IMR-90 (cell line): Measurements from ENCODE around the gene SLC50A1. TPM values are rescaled to one million over a fixed set of nuclear protein-coding genes. Genes with fewer than 3 reads are reported as not detected.
A peak's percentile ranks its signal among the peaks of the same experiment; 100 is the strongest.

ENCODE experiments used
- ATAC-seq: fragments of 200-7000 bp; cut with Tn5 transposase; 2 replicates; pipeline ENCODE4 v1.9.1; 2020; ENCODE audit warnings: low read depth, mild to moderate bottlenecking, moderate library complexity
- BruUV-seq: library from RNA; stranded (reverse); fragments of 400-500 nt; replicated peaks from 2 replicates; lab custom pipeline; 2021; lab: Mats Ljungman, UMichigan
- CTCF ChIA-PET: fragments of 300-600 bp; formaldehyde crosslinking; extraction: SDS; loops from one replicate; lab custom pipeline; 2021; ENCODE audit warnings: antibody characterized with exemption; lab: Yijun Ruan, JAX
- POLR2A ChIA-PET: fragments of 300-600 bp; sonication (Branson Sonifier 250); formaldehyde crosslinking; loops from one replicate; lab custom pipeline; 2022; ENCODE audit warnings: antibody characterized with exemption; ENCODE audit not compliant: unreplicated experiment; lab: Charles Lee
- DNase-seq: peaks from one replicate; pipeline ENCODE4 v3.0.0; 2013
- H2AFZ ChIP-seq: replicated peaks from 2 replicates; pipeline ENCODE3; 2013; ENCODE audit warnings: low read length, mild to moderate bottlenecking; ENCODE audit not compliant: poor library complexity
- H2AK5ac ChIP-seq: 2 replicates; pipeline ENCODE4 v1.6.1; 2013; ENCODE audit warnings: low read depth, low read length, inconsistent platforms
- H2AK9ac ChIP-seq: replicated peaks from 2 replicates; pipeline ENCODE3; 2013; ENCODE audit warnings: mild to moderate bottlenecking, low read depth, low read length, moderate library complexity; ENCODE audit not compliant: poor library complexity
- H2BK120ac ChIP-seq: 2 replicates; pipeline ENCODE4 v1.6.1; 2013; ENCODE audit warnings: low read depth, low read length, inconsistent platforms
- H2BK15ac ChIP-seq: 3 replicates; pipeline ENCODE4 v1.6.1; 2013; ENCODE audit warnings: low read depth, low read length, inconsistent platforms
- H2BK20ac ChIP-seq: 2 replicates; pipeline ENCODE4 v1.6.1; 2013; ENCODE audit warnings: low read depth, mild to moderate bottlenecking, inconsistent platforms, low read length, moderate library complexity
- H2BK5ac ChIP-seq: 2 replicates; pipeline ENCODE4 v1.6.1; 2013; ENCODE audit warnings: mild to moderate bottlenecking, low read depth, low read length, inconsistent platforms; ENCODE audit not compliant: poor library complexity, severe bottlenecking
- H3K14ac ChIP-seq: replicated peaks from 2 replicates; pipeline ENCODE4 v1.6.1; 2013; ENCODE audit warnings: low read depth, low read length, inconsistent platforms
- H3K18ac ChIP-seq: 2 replicates; pipeline ENCODE4 v1.6.1; 2013; ENCODE audit warnings: low read depth, low read length, control low read depth
- H3K23ac ChIP-seq: 2 replicates; pipeline ENCODE4 v1.6.1; 2013; ENCODE audit warnings: low read depth, low read length, inconsistent platforms
- H3K27ac ChIP-seq: 2 replicates; pipeline ENCODE4 v1.5.1; 2013; ENCODE audit warnings: mild to moderate bottlenecking, control low read depth, low read length; ENCODE audit not compliant: insufficient read depth
- H3K27me3 ChIP-seq: 2 replicates; pipeline ENCODE4 v1.6.1; 2013; ENCODE audit warnings: low read length; ENCODE audit not compliant: control insufficient read depth, insufficient read depth
- H3K36me3 ChIP-seq: 2 replicates; pipeline ENCODE4 v1.6.1; 2013; ENCODE audit warnings: low read length, mixed read lengths; ENCODE audit not compliant: control insufficient read depth, insufficient read depth
- H3K4ac ChIP-seq: 2 replicates; pipeline ENCODE4 v1.6.1; 2013; ENCODE audit warnings: low read depth, low read length, inconsistent platforms
- H3K4me1 ChIP-seq: 2 replicates; pipeline ENCODE4 v1.6.1; 2013; ENCODE audit warnings: low read length, mixed read lengths; ENCODE audit not compliant: control insufficient read depth, insufficient read depth
- H3K4me2 ChIP-seq: 2 replicates; pipeline ENCODE4 v1.6.1; 2013; ENCODE audit warnings: low read depth, mild to moderate bottlenecking, control low read depth, low read length, moderate library complexity
- H3K4me3 ChIP-seq: 2 replicates; pipeline ENCODE4 v1.5.1; 2013; ENCODE audit warnings: low read depth, mild to moderate bottlenecking, control low read depth, low read length, moderate library complexity; ENCODE audit not compliant: insufficient read depth
- H3K56ac ChIP-seq: 2 replicates; pipeline ENCODE4 v1.6.1; 2013; ENCODE audit warnings: low read length, inconsistent platforms; ENCODE audit not compliant: insufficient read depth; ENCODE audit errors: extremely low read depth
- H3K79me1 ChIP-seq, 2 experiments: 2 replicates each; pipeline ENCODE4 v1.6.1; 2013; ENCODE audit warnings: low read length in 2 of 2, inconsistent platforms in 1 of 2, low read depth in 1 of 2
- H3K9ac ChIP-seq: 2 replicates; pipeline ENCODE4 v1.6.1; 2013; ENCODE audit warnings: low read depth, low read length, control low read depth
- H3K9me1 ChIP-seq: 2 replicates; pipeline ENCODE4 v1.6.1; 2013; ENCODE audit warnings: low read length, inconsistent platforms; ENCODE audit not compliant: insufficient read depth
- H3K9me3 ChIP-seq: 2 replicates; pipeline ENCODE4 v1.6.1; 2013; ENCODE audit warnings: low read length; ENCODE audit not compliant: control insufficient read depth, insufficient read depth
- H4K20me1 ChIP-seq: 2 replicates; pipeline ENCODE4 v1.6.1; 2013; ENCODE audit warnings: low read length, inconsistent platforms; ENCODE audit not compliant: insufficient read depth
- H4K5ac ChIP-seq: 2 replicates; pipeline ENCODE4 v1.6.1; 2013; ENCODE audit warnings: mild to moderate bottlenecking, low read depth, low read length, control low read depth
- H4K8ac ChIP-seq, 2 experiments: 2 replicates each; pipeline ENCODE4 v1.6.1; 2013; ENCODE audit warnings: low read depth in 2 of 2, low read length in 2 of 2, control low read depth in 1 of 2, inconsistent platforms in 1 of 2
- H4K91ac ChIP-seq: 2 replicates; pipeline ENCODE4 v1.6.1; 2013; ENCODE audit warnings: low read depth, low read length, inconsistent platforms; ENCODE audit not compliant: insufficient read depth
- BHLHE40 ChIP-seq: fragments of 150-350 bp; IDR thresholded peaks from 2 replicates; pipeline ENCODE4 v1.6.1; 2016; ENCODE audit warnings: mild to moderate bottlenecking, low read depth, low read length
- CEBPB ChIP-seq: IDR thresholded peaks from 2 replicates; pipeline ENCODE4 v1.6.1; 2012; ENCODE audit warnings: low read depth, low read length, improper control_type of control experiment
- FOS ChIP-seq: fragments of 150-350 bp; IDR thresholded peaks from 2 replicates; pipeline ENCODE4 v1.6.1; 2016; ENCODE audit warnings: low read depth, low read length
- MAFK ChIP-seq: IDR thresholded peaks from 2 replicates; pipeline ENCODE4 v1.6.1; 2012; ENCODE audit warnings: low read depth, low read length, improper control_type of control experiment
- RAD21 ChIP-seq: IDR thresholded peaks from 2 replicates; pipeline ENCODE4 v1.6.1; 2012; ENCODE audit warnings: low read length, improper control_type of control experiment
- RCOR1 ChIP-seq: IDR thresholded peaks from 2 replicates; pipeline ENCODE4 v1.6.1; 2012; ENCODE audit warnings: mild to moderate bottlenecking, low read length, improper control_type of control experiment; ENCODE audit not compliant: insufficient replicate concordance
- WGBS, 2 experiments: methylation state at CpG; one replicate each; pipeline versions ENCODE4 v1.1.5 to v1.1.7; 2013; ENCODE audit warnings: missing lambda C conversion rate in 2 of 2; ENCODE audit not compliant: insufficient read length in 1 of 2; ENCODE audit errors: extremely low coverage in 2 of 2; 5-methylcytosine and 5-hydroxymethylcytosine counted together
- dilution Hi-C: fragments of 300-500 bp; cut with HindIII; formaldehyde crosslinking; loops from one replicate; pipeline ENCODE4 v1.14.3; 2018; ENCODE audit warnings: low sequenced_read_pairs; ENCODE audit not compliant: unreplicated experiment
- in situ Hi-C: fragments of 300-500 bp; cut with MboI; formaldehyde crosslinking; loops from 3 replicates; pipeline ENCODE4 v1.14.3; 2019; ENCODE audit warnings: low sequenced_read_pairs, inconsistent platforms, mixed read lengths
- intact Hi-C: fragments of 100-400 bp; cut with micrococcal nuclease; formaldehyde crosslinking; loops from 2 replicates; pipeline ENCODE4 v1.10.0; 2022
- polyA plus RNA-seq, 3 experiments: library from polyadenylated mRNA; depleted of rRNA; stranded (reverse); fragments of >200 nt; gene quantifications; 2 replicates each; pipeline ENCODE4 v1.2.3, GENCODE V29; 2012; ENCODE audit warnings: low replicate concordance in 1 of 3
- total RNA-seq: library from RNA; depleted of rRNA; stranded (reverse); fragments of >200 nt; gene quantifications from 2 replicates; pipeline ENCODE4 v1.2.3, GENCODE V29; 2012
- TF ChIP-seq, protein P1 (sequence below): fragments of 150-350 bp; IDR thresholded peaks from 2 replicates; pipeline ENCODE4 v1.6.1; 2016; ENCODE audit warnings: low read depth, mild to moderate bottlenecking, low read length, moderate library complexity, borderline replicate concordance
- TF ChIP-seq, protein P2 (sequence below): conservative IDR thresholded peaks from 2 replicates; pipeline ENCODE4 v1.5.1; 2012; ENCODE audit warnings: mild to moderate bottlenecking, low read depth, low read length, improper control_type of control experiment
- TF ChIP-seq, protein P3 (sequence below): fragments of 150-350 bp; IDR thresholded peaks from 2 replicates; pipeline ENCODE4 v1.6.1; 2017; ENCODE audit warnings: mild to moderate bottlenecking, antibody characterized with exemption, low read length, low read depth

The SLC50A1 gene
- total and polyA plus RNA-seq, 2 of the 4 experiments (the other 2 are of a cell fraction), result 20.6 to 20.8 TPM

DNA sequence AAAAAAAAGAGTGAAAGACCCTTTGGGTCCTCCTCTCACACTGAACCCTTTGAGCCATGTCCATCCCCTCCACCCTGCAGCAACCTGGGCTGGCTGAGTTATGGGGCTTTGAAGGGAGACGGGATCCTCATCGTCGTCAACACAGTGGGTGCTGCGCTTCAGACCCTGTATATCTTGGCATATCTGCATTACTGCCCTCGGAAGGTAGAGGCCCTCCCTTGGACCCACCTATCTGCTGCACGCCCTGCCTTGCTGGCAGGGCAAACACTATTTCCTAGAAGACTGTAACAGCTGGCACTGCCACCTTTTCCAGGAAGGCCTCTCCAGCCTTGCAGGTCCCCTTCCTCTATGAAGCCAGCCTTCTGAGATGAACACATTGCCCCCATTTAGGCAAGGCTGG is 1.1 kb downstream of the SLC50A1 start:
- 63% methylated on average over 5 of the region's 6 CpGs; no CpG with 5 or more reads in 1 of the 2 experiments for WGBS, 2 experiments
- H3K18ac ChIP-seq, result no peak overlapping the region
- peak overlapping the region; percentile 85; the same call in 1 of the 2 replicates for H3K14ac ChIP-seq
- TF ChIP-seq BHLHE40, result no peak
- TF ChIP-seq, protein P1, sequence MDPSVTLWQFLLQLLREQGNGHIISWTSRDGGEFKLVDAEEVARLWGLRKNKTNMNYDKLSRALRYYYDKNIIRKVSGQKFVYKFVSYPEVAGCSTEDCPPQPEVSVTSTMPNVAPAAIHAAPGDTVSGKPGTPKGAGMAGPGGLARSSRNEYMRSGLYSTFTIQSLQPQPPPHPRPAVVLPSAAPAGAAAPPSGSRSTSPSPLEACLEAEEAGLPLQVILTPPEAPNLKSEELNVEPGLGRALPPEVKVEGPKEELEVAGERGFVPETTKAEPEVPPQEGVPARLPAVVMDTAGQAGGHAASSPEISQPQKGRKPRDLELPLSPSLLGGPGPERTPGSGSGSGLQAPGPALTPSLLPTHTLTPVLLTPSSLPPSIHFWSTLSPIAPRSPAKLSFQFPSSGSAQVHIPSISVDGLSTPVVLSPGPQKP, result no peak
- TF ChIP-seq, protein P2, sequence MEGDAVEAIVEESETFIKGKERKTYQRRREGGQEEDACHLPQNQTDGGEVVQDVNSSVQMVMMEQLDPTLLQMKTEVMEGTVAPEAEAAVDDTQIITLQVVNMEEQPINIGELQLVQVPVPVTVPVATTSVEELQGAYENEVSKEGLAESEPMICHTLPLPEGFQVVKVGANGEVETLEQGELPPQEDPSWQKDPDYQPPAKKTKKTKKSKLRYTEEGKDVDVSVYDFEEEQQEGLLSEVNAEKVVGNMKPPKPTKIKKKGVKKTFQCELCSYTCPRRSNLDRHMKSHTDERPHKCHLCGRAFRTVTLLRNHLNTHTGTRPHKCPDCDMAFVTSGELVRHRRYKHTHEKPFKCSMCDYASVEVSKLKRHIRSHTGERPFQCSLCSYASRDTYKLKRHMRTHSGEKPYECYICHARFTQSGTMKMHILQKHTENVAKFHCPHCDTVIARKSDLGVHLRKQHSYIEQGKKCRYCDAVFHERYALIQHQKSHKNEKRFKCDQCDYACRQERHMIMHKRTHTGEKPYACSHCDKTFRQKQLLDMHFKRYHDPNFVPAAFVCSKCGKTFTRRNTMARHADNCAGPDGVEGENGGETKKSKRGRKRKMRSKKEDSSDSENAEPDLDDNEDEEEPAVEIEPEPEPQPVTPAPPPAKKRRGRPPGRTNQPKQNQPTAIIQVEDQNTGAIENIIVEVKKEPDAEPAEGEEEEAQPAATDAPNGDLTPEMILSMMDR, result no peak
- no peak for TF ChIP-seq FOS
- TF ChIP-seq CEBPB, result no peak
- no peak for TF ChIP-seq RCOR1
- TF ChIP-seq, protein P3, sequence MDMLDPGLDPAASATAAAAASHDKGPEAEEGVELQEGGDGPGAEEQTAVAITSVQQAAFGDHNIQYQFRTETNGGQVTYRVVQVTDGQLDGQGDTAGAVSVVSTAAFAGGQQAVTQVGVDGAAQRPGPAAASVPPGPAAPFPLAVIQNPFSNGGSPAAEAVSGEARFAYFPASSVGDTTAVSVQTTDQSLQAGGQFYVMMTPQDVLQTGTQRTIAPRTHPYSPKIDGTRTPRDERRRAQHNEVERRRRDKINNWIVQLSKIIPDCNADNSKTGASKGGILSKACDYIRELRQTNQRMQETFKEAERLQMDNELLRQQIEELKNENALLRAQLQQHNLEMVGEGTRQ, result no peak
- no peak for TF ChIP-seq MAFK
- TF ChIP-seq RAD21, result no peak
- H3K4me3 ChIP-seq, result peak overlapping the region; percentile 5
- DNase-seq (no peak), ATAC-seq (no peak)
- H2BK5ac ChIP-seq, result peak overlapping the region; percentile 3
- peak overlapping the region; percentile 66 for H3K4me2 ChIP-seq
- peak overlapping the region; percentile 23 for H3K27ac ChIP-seq
- H4K8ac ChIP-seq, result peak overlapping the region in 1 of 2 experiments; percentile 45; a peak in 2 of 4 replicates
- H2AFZ ChIP-seq, result peak overlapping the region; percentile 39
- H4K91ac ChIP-seq, result peak overlapping the region; percentile 44; the same call in 1 of the 2 replicates
- no peak overlapping the region for H2BK20ac ChIP-seq
- no peaks in the 10 kb centered on the region for H4K20me1 ChIP-seq
- no peak overlapping the region for H2BK120ac ChIP-seq
- no peaks in the 10 kb centered on the region for H3K9me3 ChIP-seq
- peaks cover 9% of the 10 kb centered on the region for H3K36me3 ChIP-seq
- peak overlapping the region; percentile 23; the same call in 1 of the 2 replicates for H2AK5ac ChIP-seq
- H3K4ac ChIP-seq, result peak overlapping the region; percentile 77
- no TSS peak for BruUV-seq
- H2AK9ac ChIP-seq, result peak overlapping the region; percentile 31
- peaks cover 8% of the 10 kb centered on the region; the same call in 1 of the 2 replicates for H3K4me1 ChIP-seq
- H3K9ac ChIP-seq, result peak overlapping the region; percentile 21; the same call in 1 of the 2 replicates
- ChIA-PET CTCF (interaction anchor here (0.6 to 1.1 kb wide), 2 partner anchors 16 to 45 kb away, joined by 3 to 4 read pairs; no protein-coding TSS in a partner anchor), POLR2A (interaction anchor here (0.7 kb wide), 1 partner anchor 136 kb away, joined by 3 read pairs; the partner anchor contains the start of gene CLK2)
- no peak overlapping the region for H2BK15ac ChIP-seq
- H3K56ac ChIP-seq, result no peak overlapping the region
- in situ Hi-C loops, result no loop called here
- intact Hi-C loops, result no loop called here
- dilution Hi-C loops, result no loop called here
- peak overlapping the region; percentile 77; the same call in 1 of the 2 replicates for H3K23ac ChIP-seq
- H3K27me3 ChIP-seq, result no peaks in the 10 kb centered on the region
- peaks cover 20% of the 10 kb centered on the region; the same call in 1 of the 2 replicates for H3K9me1 ChIP-seq
- H4K5ac ChIP-seq, result peak overlapping the region; percentile 22; the same call in 1 of the 2 replicates
- peaks cover 23 to 44% of the 10 kb centered on the region in 2 experiments for H3K79me1 ChIP-seq
